Ureter (tissue), 1 donor: ENCODE results near the gene MBD5. TPM values are rescaled to one million over a fixed set of nuclear protein-coding genes. Genes with fewer than 3 reads are reported as not detected.

Source experiments
- DNase-seq: peaks from one replicate; pipeline ENCODE4 v3.0.0-alpha.2; 2020; ENCODE audit warnings: low spot score
- total RNA-seq: library from RNA; stranded (reverse); gene quantifications from one replicate; pipeline ENCODE4 v1.2.4, GENCODE V29; 2023
- donor health status: DM: yes; HTN: yes; CAD: no.

The MBD5 gene
- total RNA-seq, 1 donor from 2014 or later, result 82.4 TPM

DNA sequence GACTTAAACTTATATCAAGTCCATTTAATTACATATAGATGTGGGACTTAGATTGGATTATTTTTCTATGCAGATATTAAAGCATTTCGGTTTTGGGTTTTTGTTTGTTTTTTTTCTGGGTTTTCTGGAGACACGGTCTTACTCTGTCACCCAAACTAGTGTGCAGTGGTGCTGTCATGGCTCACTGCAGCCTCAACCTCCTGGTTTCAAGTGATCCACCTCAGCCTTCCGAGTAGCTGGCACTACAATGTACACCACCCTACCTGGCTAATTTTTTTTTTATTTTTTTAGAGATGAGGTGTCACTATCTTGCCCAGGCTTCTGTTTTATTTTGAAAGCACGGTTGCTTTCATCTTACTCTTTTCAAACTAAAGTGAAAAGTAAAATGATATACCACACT lies 281.6 kb downstream of the MBD5 start:
- no peak for DNase-seq

DNA sequence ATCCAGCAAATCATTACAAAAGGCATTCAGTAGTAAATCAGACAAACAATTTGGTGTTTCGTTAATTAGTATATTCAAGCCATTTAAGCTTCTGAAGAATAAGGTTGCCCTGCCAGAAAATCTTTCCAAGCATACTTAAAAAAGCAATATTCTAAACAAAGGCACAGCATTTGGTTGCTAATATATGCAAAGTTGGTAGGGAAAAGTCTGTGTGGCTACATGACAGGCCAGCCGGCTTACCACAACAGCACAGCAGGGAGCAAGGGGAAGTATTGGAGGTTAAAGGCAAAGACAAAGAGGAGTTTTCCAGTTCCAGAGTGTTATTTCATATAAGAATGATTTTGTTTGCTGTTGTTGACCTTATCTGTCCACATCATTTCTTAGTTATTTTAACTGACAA lies 282.3 kb downstream of the MBD5 start:
- DNase-seq, result no peak

DNA sequence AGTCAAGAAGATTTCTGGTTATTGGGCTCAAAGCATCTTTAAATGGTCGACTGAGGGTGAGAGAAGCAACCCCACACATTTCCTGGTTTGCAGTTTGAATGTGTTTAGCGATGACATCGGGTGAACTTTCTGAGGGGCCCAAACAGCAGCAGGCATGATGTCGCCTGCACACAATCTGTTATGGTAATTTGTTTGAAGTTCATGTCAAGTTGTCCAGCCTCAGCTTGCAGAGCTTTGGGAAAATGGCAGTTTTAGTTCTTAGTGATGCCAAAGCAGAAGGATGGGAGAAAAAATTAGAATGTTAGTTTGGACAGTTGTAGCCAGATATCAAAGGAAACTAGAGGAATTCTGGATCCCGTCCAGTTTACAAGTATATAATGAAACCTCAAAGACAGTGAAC lies 284.6 kb downstream of the MBD5 start:
- DNase-seq, result no peak

DNA sequence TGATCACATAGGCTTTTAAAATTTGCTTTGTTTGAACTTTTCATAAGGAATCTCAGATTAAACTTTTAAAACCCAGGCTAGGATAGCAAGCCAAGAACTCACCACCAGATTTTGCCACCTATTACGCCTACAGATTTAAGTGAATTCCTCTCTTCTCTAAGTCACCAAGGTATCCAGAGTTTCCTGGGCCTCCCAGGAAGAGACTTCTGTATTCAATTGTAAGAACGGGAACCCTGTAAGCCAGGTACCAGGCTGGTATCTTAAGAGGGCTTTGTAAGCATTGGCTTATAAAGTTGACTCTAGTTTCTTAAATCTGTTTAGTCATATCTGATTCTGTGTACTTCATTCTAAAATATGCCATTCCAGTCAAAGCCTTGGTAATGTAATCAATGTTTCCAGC lies 285.1 kb downstream of the MBD5 start:
- no peak for DNase-seq

DNA sequence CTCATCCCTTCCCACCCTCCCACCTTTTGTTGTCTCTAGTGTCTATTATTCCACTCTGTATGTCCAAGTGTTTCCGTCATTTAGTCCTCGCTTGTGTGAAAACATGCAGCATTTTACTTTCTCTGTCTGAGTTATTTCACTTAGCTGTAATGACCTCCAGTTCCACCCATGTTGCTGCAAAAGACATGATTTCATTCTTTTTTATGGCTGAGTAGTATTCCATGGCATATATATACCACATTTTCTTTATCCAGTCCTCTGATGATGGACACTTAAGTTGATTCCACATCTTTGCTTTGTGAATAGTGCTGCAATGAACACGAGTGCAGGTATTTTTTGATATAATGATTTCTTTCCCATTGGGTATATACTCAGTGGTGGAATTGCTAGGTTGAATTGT lies 296.7 kb downstream of the MBD5 start:
- DNase-seq, result no peak

DNA sequence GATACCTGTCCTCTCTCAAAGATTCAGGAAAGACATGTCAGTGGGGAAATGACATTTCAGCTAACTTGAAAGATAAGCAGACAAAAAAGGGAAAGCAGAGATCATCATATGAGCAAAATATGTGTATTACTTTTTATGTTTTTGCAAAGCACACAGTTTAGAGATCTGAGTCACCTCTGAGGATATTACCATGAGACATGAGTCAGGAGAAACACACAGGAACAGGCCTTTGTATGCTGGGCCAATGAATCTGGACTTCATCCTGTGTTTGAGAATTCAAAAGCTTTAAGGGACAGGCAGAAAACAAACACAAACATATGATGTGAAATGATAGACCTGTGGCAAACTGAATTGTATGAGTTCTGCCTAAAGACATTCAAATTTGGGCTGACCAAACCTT lies 317.6 kb downstream of the MBD5 start:
- no peak for DNase-seq

DNA sequence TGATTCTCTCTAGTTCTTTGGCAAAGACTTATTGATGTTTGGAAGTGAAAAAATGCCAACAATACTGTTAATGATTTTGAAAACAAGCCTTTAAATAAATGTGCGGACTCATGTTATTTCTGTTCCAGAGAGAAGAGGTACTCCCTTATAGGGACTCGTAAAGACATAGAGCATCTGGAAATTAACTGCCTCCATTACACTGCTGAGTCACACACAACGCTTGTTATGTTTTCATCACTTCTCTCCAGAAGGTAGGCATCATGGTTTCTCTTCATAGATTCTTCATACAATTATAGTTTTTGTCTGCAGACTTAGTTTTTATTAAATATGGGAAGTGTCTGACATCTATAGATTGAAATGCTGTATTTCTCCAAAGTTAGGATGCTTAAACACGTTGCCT lies 321.2 kb downstream of the MBD5 start:
- no peak for DNase-seq

DNA sequence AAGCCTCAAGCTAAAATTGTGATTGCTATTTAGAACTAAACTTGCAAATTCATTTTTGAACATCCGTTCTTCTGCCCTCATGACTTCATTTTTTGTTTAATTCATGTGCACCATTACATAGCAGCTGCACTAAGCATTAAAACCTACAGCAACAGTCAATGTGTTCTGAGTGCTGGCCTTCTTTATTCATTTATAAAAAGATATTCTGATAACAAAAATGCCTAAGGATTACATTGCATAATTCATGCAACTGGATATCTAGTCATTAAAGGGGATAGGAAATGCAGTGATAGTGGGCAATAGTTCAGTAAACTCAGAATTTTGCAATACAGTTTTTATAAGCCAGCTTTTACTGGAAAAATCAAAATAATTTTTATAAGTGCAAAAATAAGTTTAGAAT lies 329.3 kb downstream of the MBD5 start:
- DNase-seq, result no peak

DNA sequence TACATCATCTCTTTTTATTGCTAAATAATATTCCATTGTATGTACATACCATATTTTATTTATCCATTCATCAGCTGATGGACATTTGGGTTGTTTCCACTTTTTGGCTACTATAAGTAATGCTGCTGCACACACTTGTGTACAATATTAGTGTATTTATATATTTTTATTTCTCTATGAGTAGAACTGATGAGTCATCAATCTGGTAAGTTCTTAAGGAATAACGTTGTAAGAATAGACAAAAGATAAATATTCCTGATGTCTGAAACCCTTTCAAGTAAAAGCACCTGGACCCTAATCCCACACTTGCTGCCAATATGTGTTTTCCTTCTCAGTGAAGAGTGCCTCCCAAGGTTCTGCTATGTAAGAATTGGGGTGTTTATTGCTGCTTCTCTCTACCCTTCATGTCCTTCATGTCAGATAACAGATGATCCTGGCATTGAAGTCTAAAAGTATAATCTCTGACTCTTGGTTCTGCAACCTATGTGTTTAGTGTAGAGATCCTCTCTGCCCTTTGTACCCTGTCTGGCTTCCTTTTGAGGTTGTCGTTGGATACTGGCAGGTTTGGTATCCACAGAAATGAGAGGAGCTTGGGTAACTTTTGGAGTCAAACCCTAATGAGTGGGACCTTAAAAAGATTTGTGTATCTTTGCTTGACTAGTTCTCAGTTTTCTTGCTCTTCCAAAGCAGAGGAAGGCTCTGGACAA lies 330.7 kb downstream of the MBD5 start:
- DNase-seq, result no peak

DNA sequence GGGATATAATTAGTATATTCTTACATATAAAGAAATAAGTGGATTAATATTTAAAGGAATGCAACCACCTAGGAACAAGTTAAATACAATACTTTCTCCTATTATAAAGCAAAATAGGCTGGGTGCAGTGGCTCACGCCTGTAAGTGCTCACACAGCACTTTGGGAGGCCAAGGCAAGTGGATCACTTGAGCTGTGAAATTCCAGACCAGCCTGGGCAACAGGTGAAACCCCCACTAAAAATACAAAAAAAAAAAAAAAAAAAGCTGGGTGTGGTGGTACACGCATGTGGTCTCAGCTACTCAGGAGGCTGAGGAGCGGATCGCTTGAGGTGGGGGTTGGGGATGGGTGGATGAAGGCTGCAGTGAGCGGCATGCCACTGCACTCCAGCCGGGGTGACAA lies 337.5 kb downstream of the MBD5 start:
- no peak for DNase-seq

DNA sequence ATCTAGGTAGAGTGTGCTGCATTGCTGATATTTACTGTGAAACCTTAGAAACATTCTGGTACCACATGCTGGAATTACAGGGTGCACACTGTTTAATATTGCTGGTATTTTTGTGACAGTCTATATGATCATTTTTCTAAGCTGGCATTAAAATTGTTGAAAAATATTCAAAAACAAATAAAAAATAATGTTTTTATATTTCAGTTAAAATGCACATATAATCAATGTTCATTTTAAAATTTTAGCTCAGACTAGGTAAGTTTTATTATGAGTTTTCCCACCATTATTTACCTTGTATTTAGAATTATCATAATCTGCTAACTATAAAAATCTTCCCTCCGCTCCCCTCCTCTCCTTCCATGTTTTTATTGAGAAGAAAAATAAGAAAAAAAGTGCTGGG lies 339.8 kb downstream of the MBD5 start:
- no peak for DNase-seq

DNA sequence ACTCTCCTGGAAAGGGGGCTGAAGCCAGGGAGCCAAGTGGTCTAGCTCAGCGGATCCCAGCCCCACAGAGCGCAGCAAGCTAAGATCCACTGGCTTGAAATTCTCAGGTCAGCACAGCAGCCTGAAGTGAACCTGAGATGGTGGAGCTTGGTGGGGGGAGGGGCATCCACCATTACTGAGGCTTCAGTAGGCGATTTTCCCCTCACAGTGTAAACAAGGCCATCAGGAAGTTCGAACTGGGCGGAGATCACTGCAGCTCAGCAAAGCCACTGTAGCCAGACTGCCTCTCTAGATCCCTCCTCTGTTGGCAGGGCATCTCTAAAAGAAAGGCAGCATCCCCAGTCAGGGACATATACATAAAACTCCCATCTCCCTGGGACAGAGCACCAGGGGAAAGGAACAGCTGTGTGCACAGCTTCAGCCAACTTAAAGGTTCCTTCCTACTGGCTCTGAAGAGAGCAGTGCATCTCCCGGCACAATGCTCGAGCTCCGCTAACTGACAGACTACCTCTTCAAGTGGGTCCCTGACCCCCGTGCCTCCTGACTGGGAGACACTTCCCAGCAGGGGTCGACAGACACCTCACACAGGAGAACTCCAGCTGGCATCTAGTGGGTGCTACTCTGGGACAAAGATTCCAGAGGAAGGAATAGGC lies 341.4 kb downstream of the MBD5 start:
- DNase-seq, result no peak

DNA sequence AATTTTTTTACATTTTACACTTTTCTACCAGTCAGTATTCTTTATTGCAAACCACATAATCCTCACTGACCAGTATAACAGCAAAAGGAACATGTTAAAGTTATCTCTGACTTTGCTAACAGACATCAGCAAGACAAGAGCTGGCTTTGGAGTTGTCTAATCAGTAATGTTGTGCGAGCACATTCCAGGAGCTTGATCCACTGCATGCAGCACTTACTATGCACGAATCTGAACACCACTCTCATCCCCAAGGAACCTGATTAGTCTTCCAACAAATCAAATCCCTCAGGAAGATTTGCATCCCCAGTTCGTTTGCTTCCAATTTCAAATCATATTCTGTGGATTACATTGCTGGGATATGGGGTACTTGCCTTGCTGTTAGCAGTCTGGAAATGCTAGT lies 354.3 kb downstream of the MBD5 start:
- DNase-seq, result no peak

DNA sequence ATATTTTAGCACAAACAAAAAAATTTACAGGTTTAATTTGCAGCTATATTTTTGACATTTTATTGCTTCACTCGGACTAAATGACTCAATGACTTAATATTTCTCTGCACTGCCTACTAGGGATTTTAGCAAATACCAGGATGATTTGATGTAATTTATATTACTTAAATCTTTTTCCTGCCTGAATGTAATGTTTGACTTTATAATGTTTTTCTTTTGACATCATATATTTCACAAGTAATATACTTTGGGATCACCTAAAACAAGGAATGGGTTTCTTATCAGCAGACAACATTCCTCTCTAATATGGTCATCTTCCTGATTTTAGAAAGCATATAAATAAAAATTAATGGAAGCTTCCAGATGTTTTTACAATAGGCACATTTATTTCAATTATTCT lies 370.4 kb downstream of the MBD5 start:
- no peak for DNase-seq

DNA sequence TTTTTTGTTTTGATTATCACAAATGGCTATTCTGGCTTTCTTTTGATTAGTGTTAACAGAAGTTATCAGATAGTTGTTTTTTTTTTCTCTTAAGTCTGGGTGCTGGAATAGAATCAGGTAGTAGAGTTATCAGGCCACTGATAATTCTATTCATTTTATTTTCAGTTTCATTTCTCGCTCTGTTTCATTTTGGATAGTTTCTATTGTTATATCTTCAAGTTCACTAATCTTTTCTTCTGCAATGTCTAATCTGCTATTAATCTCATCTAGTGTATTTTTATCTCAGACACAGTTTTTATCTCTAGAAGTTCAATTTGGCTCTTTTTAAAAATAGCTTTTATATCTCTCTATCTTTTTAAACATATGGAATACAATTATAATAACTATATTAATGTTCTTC lies 381.9 kb downstream of the MBD5 start:
- no peak for DNase-seq

DNA sequence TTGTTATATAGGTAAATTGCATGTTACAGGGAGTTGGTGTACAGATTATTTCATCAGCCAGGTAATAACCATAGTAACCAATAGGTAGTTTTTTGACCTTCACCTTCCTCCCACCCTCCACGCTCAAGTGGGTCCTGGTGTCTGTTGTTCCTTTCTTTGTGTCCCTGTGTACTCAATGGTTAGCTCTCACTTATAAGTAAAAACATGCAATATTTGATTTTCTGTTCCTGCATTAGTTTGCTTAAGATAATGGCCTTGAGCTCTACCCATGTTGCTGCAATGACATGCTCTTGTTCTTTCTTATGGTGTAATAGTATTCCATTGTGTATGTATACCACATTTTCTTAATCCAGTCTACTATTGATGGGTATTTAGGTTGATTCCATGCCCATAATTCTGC lies 390.0 kb downstream of the MBD5 start:
- no peak for DNase-seq

DNA sequence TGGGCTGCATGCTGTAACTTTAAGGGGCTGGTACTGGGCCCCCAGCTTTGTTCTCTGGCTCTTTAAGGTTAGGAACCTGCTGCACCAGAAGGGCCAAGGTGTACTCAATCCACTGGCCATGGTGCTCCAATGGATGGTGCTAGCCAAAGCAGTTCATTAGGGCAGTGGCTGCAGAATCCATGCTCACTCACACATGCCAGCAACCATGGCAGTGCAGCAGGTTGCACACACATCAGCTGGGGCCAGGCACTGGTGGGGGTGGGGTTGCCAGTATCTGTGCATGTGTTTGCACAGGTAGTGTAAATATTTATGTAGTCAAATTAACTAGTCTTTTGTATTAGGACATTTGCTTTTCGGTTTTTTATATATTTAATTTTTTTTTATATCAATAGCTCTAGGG lies 395.4 kb downstream of the MBD5 start:
- no peak for DNase-seq

DNA sequence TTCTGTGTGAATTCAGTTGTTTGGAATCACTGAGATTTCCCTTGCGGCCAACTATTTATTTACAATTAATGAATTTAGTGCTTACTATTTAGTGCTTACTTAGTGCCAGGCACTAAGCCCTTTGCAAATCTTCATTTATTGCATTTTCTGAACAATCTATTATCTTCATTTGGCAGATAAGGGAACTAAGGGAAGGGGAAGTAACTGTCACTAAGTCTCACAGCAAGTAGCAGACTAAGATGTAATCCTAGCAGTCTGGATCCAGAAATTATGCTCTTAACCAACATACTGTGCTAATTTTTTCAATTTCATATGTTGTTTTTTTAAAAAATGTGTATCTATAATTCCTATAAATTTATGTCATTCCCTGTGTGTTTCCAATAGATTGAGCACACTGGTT lies 409.2 kb downstream of the MBD5 start:
- no peak for DNase-seq

DNA sequence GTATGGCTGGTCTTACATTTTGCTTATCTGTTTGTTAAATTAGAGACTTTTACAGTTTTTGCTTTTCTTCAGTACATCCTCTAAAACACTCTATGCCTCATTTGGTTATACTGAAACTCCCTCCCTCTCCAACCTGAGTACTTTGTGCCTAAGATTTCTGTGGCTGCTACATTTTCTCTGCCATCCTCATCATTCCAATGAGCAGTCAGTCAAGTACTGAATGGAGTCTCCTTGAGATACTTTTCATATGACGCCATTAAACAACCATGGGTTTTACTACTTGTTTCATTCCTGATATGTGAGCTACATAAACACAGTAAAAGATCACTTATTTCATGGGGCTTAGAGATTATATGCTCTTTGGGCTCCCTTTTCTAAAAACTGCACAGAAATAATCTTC lies 427.0 kb downstream of the MBD5 start:
- DNase-seq, result no peak

DNA sequence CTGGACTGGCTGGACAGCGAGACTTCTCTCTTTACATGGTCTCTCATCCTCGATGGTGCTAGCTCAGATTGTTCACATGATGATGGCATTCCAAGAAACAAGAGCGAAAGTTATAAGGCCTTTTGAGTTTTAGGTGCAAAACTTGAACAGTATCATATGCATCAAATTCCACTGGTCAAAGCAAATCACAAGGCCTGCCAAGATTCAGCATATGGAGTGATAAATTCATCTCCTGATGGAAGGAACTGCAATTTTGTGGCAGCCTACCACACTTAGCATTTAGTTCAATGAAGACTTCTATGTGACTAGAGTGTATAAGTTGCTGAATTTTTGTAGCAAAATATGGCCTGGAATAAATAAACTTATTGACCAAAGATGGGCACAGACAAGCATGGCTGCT lies 429.6 kb downstream of the MBD5 start:
- no peak for DNase-seq

DNA sequence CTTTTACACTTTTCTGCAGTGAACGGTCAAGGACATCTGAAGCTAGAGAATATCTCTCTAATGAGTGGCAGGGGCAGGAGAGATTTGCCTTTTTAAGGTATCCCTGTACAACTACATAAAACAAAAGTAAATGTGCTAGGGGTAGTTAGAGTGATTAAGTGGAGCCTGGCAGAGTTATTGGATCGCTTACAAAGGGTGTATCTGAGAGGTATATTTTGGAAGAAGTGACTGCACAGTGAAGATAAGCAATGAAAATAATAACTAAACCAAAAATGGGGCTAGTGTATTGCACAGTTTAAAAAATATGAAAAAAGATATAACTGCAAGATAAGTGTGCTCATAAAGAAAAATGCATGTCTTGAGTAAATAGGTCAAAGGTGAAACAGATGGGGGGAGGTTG lies 430.2 kb downstream of the MBD5 start:
- no peak for DNase-seq

DNA sequence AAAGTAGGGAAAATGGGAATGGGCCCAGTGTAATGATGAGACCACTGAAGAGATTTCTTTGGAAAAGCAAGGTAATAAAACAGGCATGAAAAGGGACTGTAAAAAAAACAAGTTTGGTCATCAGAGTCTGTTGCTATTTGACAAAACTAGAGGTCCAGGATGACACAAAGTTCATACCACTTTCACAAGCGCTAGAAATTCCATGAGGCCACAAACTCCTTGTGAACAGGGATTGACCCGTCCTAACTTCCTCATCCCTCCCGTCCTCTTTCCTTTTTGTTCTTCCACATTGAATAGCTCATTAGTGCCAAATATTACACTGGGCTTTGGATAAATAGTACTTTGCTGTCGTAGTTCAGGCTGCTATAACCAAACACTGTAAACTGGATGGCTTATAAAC lies 434.9 kb downstream of the MBD5 start:
- DNase-seq, result no peak

DNA sequence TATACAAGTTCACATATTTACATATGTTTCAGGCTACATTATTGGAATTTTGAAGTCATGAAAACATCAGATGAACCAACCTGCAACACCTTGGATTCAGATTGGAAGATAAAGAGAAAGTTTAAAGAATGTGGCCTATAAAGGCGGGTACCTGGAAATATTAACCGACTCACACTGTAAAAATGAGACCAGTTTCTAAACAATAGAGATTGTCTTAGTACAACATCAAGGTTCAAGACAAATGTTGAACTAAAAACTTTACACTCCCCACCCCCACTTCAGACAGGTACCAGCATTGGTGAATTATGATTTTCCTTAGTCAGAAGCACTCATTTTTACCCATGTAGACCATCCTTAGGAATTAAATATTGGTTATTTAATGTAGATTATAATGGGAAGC lies 437.3 kb downstream of the MBD5 start:
- no peak for DNase-seq

DNA sequence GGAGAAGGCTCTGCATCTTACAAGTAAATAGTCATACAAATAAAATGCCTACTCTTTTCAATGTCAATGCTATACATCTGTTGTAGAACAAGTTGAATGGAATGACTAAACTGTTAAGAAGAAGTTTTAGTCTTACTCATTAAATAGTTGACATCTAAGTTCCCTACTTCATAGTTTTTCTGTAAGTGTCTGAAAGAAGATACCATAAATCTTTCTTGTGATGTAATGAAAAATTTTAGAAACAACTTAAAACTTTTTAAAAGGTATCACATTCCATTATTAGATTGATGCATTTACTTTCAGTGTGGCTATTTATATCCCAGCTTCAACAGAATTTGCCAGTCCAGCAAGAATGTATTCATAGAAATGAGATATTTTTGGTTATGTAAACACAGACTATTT lies 438.5 kb downstream of the MBD5 start:
- DNase-seq, result no peak
